WTC11 (cell line): ENCODE results near the gene PTPN13.

ENCODE experiments used
- ETV6 ChIP-seq: sonication (generic); formaldehyde crosslinking; IDR thresholded peaks from 2 replicates; pipeline ENCODE4 v1.8.1; 2022; ENCODE audit warnings: mild to moderate bottlenecking, missing genetic modification reagents
- MLX ChIP-seq: sonication (generic); formaldehyde crosslinking; IDR thresholded peaks from 2 replicates; pipeline ENCODE4 v1.8.1; 2023; ENCODE audit warnings: mild to moderate bottlenecking, missing genetic modification reagents, moderate library complexity
- MXD4 ChIP-seq: fragments of 250-450 bp; sonication (Bioruptor Pico); IDR thresholded peaks from 2 replicates; pipeline ENCODE4 v1.8.0; 2021; ENCODE audit warnings: mild to moderate bottlenecking, moderate library complexity, borderline replicate concordance
- NFE2L1 ChIP-seq: sonication (generic); formaldehyde crosslinking; IDR thresholded peaks from 2 replicates; pipeline ENCODE4 v1.8.1; 2023; ENCODE audit warnings: missing genetic modification reagents
- RELA ChIP-seq: sonication (generic); formaldehyde crosslinking; IDR thresholded peaks from 2 replicates; pipeline ENCODE4 v1.8.1; 2022; ENCODE audit warnings: missing genetic modification reagents, mild to moderate bottlenecking, borderline replicate concordance
- SOX15 ChIP-seq: fragments of 250-450 bp; sonication (Bioruptor Pico); IDR thresholded peaks from 2 replicates; pipeline ENCODE4 v1.9.0; 2021; ENCODE audit warnings: mild to moderate bottlenecking
- TF ChIP-seq, protein P1 (sequence below): sonication (generic); formaldehyde crosslinking; conservative IDR thresholded peaks from 2 replicates; pipeline ENCODE4 v1.8.1; 2022; ENCODE audit warnings: mild to moderate bottlenecking, missing genetic modification reagents

- no peak for TF ChIP-seq SOX15
- no peak for TF ChIP-seq MLX
- TF ChIP-seq NFE2L1 (CRISPR knock-in tag): no peak
- TF ChIP-seq MXD4 (CRISPR knock-in tag): no peak
- TF ChIP-seq, protein P1, sequence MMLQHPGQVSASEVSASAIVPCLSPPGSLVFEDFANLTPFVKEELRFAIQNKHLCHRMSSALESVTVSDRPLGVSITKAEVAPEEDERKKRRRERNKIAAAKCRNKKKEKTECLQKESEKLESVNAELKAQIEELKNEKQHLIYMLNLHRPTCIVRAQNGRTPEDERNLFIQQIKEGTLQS: no peak
- no peak for TF ChIP-seq ETV6 (CRISPR knock-in tag)
- TF ChIP-seq RELA (CRISPR knock-in tag): no peak
Observed at GRCh38 chr4:86563416-86563815, 30.7 kb upstream of the PTPN13 start.
